ENCODE data around the gene ATP9B.

DNA sequence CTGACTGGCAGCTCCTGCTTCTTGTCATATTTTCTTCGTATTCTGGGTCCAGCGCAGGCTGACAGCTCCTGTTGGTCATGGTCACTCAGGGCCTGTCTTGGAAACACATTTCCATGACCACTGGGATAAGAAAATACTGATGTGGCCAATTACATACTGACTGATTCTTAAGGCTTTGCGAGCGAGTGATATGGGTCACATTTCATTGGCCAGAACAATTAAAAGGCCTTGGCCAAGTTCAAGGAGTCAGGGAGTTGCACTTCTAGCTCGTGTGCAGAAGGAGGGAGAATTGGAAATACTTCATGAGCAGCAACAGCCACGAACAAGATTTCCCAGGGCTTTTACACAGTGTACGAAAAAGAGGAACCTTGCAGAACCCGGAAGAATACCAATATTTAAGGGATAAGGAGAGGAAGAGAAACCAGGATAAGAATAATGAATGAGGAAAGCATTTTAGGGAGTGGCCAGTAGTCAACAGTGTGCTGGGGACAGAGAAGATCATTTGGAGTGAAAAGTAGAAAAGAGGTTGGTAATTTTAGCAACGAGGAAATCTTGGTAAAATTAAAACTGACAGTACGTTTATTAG, 149.5 kb downstream of the ATP9B start:
- TF ChIP-seq, protein P1, sequence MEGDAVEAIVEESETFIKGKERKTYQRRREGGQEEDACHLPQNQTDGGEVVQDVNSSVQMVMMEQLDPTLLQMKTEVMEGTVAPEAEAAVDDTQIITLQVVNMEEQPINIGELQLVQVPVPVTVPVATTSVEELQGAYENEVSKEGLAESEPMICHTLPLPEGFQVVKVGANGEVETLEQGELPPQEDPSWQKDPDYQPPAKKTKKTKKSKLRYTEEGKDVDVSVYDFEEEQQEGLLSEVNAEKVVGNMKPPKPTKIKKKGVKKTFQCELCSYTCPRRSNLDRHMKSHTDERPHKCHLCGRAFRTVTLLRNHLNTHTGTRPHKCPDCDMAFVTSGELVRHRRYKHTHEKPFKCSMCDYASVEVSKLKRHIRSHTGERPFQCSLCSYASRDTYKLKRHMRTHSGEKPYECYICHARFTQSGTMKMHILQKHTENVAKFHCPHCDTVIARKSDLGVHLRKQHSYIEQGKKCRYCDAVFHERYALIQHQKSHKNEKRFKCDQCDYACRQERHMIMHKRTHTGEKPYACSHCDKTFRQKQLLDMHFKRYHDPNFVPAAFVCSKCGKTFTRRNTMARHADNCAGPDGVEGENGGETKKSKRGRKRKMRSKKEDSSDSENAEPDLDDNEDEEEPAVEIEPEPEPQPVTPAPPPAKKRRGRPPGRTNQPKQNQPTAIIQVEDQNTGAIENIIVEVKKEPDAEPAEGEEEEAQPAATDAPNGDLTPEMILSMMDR (tag by site-specific recombination; IDR thresholded peaks at IDR 0.05) = no peak
- TF ChIP-seq, protein P2, sequence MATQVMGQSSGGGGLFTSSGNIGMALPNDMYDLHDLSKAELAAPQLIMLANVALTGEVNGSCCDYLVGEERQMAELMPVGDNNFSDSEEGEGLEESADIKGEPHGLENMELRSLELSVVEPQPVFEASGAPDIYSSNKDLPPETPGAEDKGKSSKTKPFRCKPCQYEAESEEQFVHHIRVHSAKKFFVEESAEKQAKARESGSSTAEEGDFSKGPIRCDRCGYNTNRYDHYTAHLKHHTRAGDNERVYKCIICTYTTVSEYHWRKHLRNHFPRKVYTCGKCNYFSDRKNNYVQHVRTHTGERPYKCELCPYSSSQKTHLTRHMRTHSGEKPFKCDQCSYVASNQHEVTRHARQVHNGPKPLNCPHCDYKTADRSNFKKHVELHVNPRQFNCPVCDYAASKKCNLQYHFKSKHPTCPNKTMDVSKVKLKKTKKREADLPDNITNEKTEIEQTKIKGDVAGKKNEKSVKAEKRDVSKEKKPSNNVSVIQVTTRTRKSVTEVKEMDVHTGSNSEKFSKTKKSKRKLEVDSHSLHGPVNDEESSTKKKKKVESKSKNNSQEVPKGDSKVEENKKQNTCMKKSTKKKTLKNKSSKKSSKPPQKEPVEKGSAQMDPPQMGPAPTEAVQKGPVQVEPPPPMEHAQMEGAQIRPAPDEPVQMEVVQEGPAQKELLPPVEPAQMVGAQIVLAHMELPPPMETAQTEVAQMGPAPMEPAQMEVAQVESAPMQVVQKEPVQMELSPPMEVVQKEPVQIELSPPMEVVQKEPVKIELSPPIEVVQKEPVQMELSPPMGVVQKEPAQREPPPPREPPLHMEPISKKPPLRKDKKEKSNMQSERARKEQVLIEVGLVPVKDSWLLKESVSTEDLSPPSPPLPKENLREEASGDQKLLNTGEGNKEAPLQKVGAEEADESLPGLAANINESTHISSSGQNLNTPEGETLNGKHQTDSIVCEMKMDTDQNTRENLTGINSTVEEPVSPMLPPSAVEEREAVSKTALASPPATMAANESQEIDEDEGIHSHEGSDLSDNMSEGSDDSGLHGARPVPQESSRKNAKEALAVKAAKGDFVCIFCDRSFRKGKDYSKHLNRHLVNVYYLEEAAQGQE (tag by site-specific recombination; IDR thresholded peaks at IDR 0.05) = no peak
- TF ChIP-seq, protein P3, sequence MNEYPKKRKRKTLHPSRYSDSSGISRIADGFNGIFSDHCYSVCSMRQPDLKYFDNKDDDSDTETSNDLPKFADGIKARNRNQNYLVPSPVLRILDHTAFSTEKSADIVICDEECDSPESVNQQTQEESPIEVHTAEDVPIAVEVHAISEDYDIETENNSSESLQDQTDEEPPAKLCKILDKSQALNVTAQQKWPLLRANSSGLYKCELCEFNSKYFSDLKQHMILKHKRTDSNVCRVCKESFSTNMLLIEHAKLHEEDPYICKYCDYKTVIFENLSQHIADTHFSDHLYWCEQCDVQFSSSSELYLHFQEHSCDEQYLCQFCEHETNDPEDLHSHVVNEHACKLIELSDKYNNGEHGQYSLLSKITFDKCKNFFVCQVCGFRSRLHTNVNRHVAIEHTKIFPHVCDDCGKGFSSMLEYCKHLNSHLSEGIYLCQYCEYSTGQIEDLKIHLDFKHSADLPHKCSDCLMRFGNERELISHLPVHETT (tag by site-specific recombination; IDR thresholded peaks at IDR 0.05) = no peak
- TF ChIP-seq ZNF138 (tag by site-specific recombination; IDR thresholded peaks at IDR 0.05; ENCODE audit: borderline replicate concordance) (no peak), ZNF174 (tag by site-specific recombination; IDR thresholded peaks at IDR 0.05) (no peak), TCF7L2 (IDR thresholded peaks at IDR 0.05; ENCODE audit: borderline replicate concordance, low read depth, low read length) (no peak)
- TF ChIP-seq, protein P4, sequence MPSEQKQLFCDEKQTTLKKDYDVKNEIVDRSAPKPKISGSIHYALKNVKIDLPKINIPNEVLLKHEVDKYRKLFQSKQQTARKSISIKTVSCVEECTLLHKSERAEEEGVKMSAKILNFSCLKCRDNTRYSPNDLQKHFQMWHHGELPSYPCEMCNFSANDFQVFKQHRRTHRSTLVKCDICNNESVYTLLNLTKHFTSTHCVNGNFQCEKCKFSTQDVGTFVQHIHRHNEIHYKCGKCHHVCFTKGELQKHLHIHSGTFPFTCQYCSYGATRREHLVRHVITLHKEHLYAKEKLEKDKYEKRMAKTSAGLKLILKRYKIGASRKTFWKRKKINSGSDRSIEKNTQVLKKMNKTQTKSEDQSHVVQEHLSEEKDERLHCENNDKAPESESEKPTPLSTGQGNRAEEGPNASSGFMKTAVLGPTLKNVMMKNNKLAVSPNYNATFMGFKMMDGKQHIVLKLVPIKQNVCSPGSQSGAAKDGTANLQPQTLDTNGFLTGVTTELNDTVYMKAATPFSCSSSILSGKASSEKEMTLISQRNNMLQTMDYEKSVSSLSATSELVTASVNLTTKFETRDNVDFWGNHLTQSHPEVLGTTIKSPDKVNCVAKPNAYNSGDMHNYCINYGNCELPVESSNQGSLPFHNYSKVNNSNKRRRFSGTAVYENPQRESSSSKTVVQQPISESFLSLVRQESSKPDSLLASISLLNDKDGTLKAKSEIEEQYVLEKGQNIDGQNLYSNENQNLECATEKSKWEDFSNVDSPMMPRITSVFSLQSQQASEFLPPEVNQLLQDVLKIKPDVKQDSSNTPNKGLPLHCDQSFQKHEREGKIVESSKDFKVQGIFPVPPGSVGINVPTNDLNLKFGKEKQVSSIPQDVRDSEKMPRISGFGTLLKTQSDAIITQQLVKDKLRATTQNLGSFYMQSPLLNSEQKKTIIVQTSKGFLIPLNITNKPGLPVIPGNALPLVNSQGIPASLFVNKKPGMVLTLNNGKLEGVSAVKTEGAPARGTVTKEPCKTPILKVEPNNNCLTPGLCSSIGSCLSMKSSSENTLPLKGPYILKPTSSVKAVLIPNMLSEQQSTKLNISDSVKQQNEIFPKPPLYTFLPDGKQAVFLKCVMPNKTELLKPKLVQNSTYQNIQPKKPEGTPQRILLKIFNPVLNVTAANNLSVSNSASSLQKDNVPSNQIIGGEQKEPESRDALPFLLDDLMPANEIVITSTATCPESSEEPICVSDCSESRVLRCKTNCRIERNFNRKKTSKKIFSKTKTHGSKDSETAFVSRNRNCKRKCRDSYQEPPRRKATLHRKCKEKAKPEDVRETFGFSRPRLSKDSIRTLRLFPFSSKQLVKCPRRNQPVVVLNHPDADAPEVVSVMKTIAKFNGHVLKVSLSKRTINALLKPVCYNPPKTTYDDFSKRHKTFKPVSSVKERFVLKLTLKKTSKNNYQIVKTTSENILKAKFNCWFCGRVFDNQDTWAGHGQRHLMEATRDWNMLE (tag by site-specific recombination; conservative IDR thresholded peaks at IDR 0.05; ENCODE audit: low read depth) = no peak

Measured in HEK293 (cell line).